GM13977 (cell line): ENCODE results near the gene CCNB2.

Source experiments
- DNase-seq: peaks from one replicate; pipeline ENCODE4 v3.0.0; 2012; ENCODE audit warnings: low spot score
- in situ Hi-C: fragments of 300-500 bp; cut with MboI; formaldehyde crosslinking; loops from one replicate; pipeline ENCODE4 v1.12.0; 2022; ENCODE audit warnings: low sequenced_read_pairs, low pct_unique_long_range_greater_than_20kb, mixed read lengths, inconsistent platforms; ENCODE audit not compliant: unreplicated experiment
- TF ChIP-seq, protein P1 (sequence below): IDR thresholded peaks from 2 replicates; pipeline ENCODE4 v1.5.1; 2012; ENCODE audit warnings: mild to moderate bottlenecking, control low read depth; ENCODE audit not compliant: insufficient read depth; ENCODE audit errors: extremely low read depth, missing control alignments

The CCNB2 gene

DNA sequence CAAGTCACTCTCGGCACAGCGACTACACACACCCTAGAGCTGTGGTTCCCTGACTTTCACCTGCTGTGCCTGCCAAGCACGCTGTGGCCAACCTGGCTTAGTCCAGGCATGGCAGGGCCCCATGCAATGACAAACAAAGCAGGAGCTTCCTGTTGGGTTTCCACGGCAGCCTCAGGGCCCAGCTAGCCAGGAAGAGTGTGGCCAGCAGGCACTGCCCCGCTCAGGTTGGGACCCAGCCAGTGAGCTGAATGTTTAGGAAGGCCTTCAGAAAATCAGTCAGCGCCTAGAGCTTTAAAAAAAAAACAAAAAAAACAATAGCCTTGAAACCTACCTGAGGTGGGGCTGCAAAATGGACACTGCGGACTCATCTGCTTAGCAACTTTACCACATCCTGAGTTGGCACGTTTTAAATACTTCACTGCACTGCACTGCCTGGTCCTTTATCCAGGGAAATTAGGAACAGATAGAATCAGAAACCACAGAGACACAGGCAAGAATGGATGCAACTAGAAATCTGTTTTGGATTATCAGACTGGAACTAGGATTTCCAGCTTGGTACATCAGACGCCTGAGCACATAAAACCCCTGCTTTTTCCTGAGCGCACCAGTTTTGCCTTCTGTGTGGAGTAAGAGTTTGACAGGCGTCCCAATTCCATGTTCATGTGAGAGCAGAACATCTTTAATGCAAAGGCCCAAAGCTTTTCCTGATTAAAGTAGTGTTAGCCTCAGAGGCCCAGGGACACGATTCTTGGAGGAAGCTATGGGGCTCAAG is 65.5 kb downstream of the CCNB2 start:
- in situ Hi-C loops = no loop called here
- TF ChIP-seq, protein P1, sequence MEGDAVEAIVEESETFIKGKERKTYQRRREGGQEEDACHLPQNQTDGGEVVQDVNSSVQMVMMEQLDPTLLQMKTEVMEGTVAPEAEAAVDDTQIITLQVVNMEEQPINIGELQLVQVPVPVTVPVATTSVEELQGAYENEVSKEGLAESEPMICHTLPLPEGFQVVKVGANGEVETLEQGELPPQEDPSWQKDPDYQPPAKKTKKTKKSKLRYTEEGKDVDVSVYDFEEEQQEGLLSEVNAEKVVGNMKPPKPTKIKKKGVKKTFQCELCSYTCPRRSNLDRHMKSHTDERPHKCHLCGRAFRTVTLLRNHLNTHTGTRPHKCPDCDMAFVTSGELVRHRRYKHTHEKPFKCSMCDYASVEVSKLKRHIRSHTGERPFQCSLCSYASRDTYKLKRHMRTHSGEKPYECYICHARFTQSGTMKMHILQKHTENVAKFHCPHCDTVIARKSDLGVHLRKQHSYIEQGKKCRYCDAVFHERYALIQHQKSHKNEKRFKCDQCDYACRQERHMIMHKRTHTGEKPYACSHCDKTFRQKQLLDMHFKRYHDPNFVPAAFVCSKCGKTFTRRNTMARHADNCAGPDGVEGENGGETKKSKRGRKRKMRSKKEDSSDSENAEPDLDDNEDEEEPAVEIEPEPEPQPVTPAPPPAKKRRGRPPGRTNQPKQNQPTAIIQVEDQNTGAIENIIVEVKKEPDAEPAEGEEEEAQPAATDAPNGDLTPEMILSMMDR = no peak
- DNase-seq = no peak

DNA sequence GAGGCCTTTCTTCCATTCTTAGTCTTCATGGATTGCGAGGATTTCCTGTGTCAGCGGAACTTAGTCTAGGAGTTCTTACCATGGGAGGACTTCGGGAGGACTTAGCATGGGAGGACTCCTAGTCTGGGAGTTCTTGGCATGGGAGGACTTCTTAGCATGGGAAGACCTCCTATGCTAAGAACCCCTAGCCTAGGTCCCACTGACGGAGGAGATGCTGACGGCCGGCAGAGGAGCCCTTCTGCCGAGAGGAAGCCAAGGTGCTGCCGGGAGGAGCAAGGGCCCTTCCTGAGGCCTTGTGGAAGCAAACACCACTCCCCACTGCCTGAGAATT is 66.1 kb downstream of the CCNB2 start:
- TF ChIP-seq, protein P1 = no peak
- no peak for DNase-seq
- in situ Hi-C loops = no loop called here

DNA sequence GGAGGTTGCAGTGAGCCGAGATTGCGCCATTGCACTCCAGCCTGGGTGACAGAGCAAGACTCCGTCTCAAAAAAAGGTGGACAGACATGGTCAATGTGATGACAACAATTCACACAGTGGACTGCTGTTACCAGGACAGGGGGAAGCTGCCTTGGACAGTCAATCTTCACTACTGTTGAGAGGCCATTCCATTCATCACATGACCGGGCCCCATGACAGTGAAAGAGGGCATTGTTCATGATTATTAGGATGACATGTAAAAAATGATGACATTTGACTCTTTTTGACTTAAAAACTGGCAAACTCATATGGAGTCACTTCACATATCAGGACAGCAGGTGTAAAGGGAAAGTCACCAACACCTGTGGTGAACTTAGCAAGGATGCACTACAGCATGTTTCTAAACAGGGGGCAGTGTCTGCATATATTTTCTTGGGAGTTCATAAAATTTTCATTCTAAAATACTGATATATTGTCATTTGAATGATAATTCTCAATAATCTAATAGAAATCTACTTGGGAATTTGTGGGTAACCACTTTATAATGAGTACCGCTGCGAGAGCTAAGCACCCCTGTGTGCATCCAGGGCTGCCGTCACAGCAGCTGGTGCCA is 67.4 kb downstream of the CCNB2 start:
- TF ChIP-seq, protein P1 = no peak
- in situ Hi-C loops = no loop called here
- no peak for DNase-seq

DNA sequence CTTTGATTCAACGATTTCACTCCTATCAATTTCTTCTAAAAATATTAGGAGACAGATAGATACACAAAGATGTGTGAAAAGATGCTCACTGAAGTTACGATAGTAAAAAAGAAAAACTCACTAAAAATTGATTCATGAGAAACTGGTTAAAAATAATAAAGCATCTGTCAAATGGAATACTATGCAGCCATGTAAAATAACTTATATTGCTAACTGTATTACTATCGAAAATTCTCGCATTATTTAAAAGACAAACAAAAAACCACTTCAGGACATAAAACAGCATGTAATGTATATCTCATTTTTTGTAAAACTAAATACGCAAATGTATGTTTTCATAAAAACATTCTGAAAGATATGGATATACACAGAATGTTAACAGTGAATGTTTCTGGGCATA is 68.2 kb downstream of the CCNB2 start:
- in situ Hi-C loops = no loop called here
- TF ChIP-seq, protein P1 = no peak
- no peak for DNase-seq

DNA sequence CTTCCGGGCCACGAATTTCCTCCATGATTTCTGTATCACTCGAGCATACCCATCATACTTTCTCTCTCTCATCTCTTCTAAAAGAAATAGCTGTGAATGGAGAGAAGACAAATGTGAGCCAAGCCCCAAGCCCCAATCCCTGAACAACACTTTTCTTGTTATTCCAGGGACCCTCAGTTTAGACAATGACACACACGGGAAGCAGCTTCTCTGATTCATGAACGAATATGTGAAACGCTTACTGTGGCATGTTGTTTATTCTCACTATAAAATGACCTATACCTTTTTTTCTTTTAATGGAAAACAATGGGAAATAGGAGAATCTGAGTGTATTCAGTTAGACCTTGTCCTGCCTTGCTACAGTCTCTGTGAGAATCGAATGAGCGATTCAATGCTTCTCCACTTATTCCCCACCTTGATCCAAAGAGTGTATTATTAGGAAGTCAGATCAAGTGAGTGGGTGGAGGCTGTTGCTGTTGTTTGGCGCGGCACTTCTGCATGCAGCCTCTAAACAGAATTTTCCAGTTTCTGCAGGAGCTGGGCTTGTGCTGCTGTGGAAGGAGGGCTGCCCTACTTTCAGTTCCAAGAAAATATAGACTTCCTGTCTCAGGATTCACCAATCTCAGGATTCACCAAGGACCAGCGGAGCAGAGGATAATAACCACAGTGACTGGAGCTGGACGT is 69.3 kb downstream of the CCNB2 start:
- TF ChIP-seq, protein P1 = no peak
- in situ Hi-C loops = no loop called here
- DNase-seq = no peak
